OCI-LY7 (cell line): ENCODE measurements around the gene PRKN. TPM values are rescaled to one million over a fixed set of nuclear protein-coding genes. Genes with fewer than 3 reads are reported as not detected.

Source experiments
- BruUV-seq: library from RNA; stranded (reverse); fragments of 400-500 nt; replicated peaks from 2 replicates; lab custom pipeline; 2021; lab: Mats Ljungman, UMichigan
- CTCF ChIA-PET: fragments of 300-600 bp; sonication (Branson Sonifier 250); formaldehyde crosslinking; loops from one replicate; lab custom pipeline; 2022; ENCODE audit warnings: antibody characterized with exemption; ENCODE audit not compliant: unreplicated experiment; lab: Charles Lee
- POLR2A ChIA-PET: fragments of 300-600 bp; sonication (Branson Sonifier 250); formaldehyde crosslinking; loops from one replicate; lab custom pipeline; 2022; ENCODE audit warnings: antibody characterized with exemption; lab: Charles Lee
- DNase-seq: peaks from one replicate; pipeline ENCODE4 v3.0.0-alpha.2; 2015; ENCODE audit warnings: low spot score
- H2AFZ ChIP-seq: fragments of 200-600 bp; sonication (generic), shearing (Covaris generic); 2 replicates; pipeline ENCODE4 v1.6.1; 2014; ENCODE audit warnings: mild to moderate bottlenecking, antibody characterized with exemption, low read length, moderate library complexity
- H3K27ac ChIP-seq: fragments of 200-600 bp; sonication (generic); 2 replicates; pipeline ENCODE4 v1.5.1; 2014; ENCODE audit warnings: mixed run types, low read depth, mild to moderate bottlenecking, moderate library complexity, low read length, inconsistent platforms; ENCODE audit not compliant: poor library complexity, severe bottlenecking
- H3K36me3 ChIP-seq: fragments of 200-600 bp; sonication (generic); 2 replicates; pipeline ENCODE4 v1.6.1; 2014; ENCODE audit warnings: mild to moderate bottlenecking, antibody characterized with exemption, low read length, moderate library complexity, mixed read lengths; ENCODE audit not compliant: insufficient read depth
- H3K4me1 ChIP-seq: fragments of 200-600 bp; sonication (generic); 2 replicates; pipeline ENCODE4 v1.5.1; 2014; ENCODE audit warnings: mild to moderate bottlenecking, low read length; ENCODE audit not compliant: insufficient read depth, poor library complexity, severe bottlenecking
- H3K4me2 ChIP-seq: fragments of 200-600 bp; sonication (generic); 2 replicates; pipeline ENCODE4 v1.6.1; 2014; ENCODE audit warnings: mild to moderate bottlenecking, low read length
- H3K4me3 ChIP-seq: fragments of 200-600 bp; sonication (generic); 2 replicates; pipeline ENCODE4 v1.5.1; 2014; ENCODE audit warnings: mild to moderate bottlenecking, low read depth, low read length; ENCODE audit not compliant: poor library complexity, severe bottlenecking
- H3K79me2 ChIP-seq: fragments of 200-600 bp; sonication (generic); 2 replicates; pipeline ENCODE4 v1.6.1; 2016; ENCODE audit warnings: low read depth, mild to moderate bottlenecking, low read length, moderate library complexity, mixed read lengths; ENCODE audit not compliant: insufficient read depth
- H3K9me2 ChIP-seq: fragments of 200-600 bp; sonication (generic); 2 replicates; pipeline ENCODE4 v1.6.1; 2016; ENCODE audit warnings: mild to moderate bottlenecking, low read length, mixed read lengths; ENCODE audit not compliant: insufficient read depth
- H3K9me3 ChIP-seq: fragments of 200-600 bp; sonication (generic); 2 replicates; pipeline ENCODE4 v1.6.1; 2014; ENCODE audit warnings: mild to moderate bottlenecking, mixed run types, low read length, mixed read lengths
- H4K20me1 ChIP-seq: fragments of 200-600 bp; sonication (generic); 2 replicates; pipeline ENCODE4 v1.6.1; 2014; ENCODE audit warnings: mild to moderate bottlenecking, antibody characterized with exemption, low read length, moderate library complexity, mixed read lengths; ENCODE audit not compliant: insufficient read depth
- CTCF ChIP-seq: fragments of 200-600 bp; sonication (generic); conservative IDR thresholded peaks from 2 replicates; pipeline ENCODE4 v1.5.1; 2014; ENCODE audit warnings: mild to moderate bottlenecking, antibody characterized with exemption, low read length, moderate library complexity, mixed read lengths
- EZH2phosphoT487 ChIP-seq: fragments of 200-600 bp; sonication (generic); IDR thresholded peaks from 2 replicates; pipeline ENCODE4 v1.6.1; 2018; ENCODE audit warnings: low read depth, borderline replicate concordance, mild to moderate bottlenecking, mixed run types, antibody characterized with exemption, low read length, moderate library complexity, mixed read lengths
- intact Hi-C: fragments of 100-400 bp; cut with micrococcal nuclease; formaldehyde crosslinking; loops from one replicate; pipeline ENCODE4 v1.10.0; 2022; ENCODE audit not compliant: unreplicated experiment
- total RNA-seq, 2 experiments: library from RNA; depleted of rRNA in 1 of 2; stranded (reverse); fragments of >200 nt in 1 of 2; shearing (Covaris generic) in 1 of 2; gene quantifications; 2 replicates each; pipeline ENCODE4 v1.2.3, GENCODE V29; 2014 to 2022

PRKN gene
- total RNA-seq, 2 experiments from 2014 or later: 1.3 to 2.0 TPM

GRCh38 chr6:161302949-161303348 lies 1424.6 kb downstream of the PRKN start:
- H3K9me3 ChIP-seq: peaks cover 1% of the 10 kb centered on the region; the same call in 1 of the 2 replicates
- DNase-seq: no peak
- no peaks in the 10 kb centered on the region for H3K4me1 ChIP-seq
- H3K27ac ChIP-seq: no peak overlapping the region
- H3K79me2 ChIP-seq: no peaks in the 10 kb centered on the region
- H2AFZ ChIP-seq: no peak overlapping the region
- no peaks in the 10 kb centered on the region for H3K9me2 ChIP-seq
- H3K36me3 ChIP-seq: no peaks in the 10 kb centered on the region
- ChIA-PET CTCF (no interaction called here), POLR2A (interaction anchor here (0.7 kb wide), 1 partner anchor 1102 kb away, joined by 3 read pairs; no protein-coding TSS in a partner anchor)
- intact Hi-C loops: no loop called here
- no peak overlapping the region for H3K4me3 ChIP-seq
- no TSS peak for BruUV-seq
- H3K4me2 ChIP-seq: no peak overlapping the region
- TF ChIP-seq EZH2phosphoT487 (no peak), CTCF (no peak)
- no peaks in the 10 kb centered on the region for H4K20me1 ChIP-seq

GRCh38 chr6:161301338-161301737 lies 1426.2 kb downstream of the PRKN start:
- no peak overlapping the region for H3K4me3 ChIP-seq
- H3K36me3 ChIP-seq: no peaks in the 10 kb centered on the region
- no peaks in the 10 kb centered on the region for H3K9me2 ChIP-seq
- BruUV-seq: no TSS peak
- CTCF ChIA-PET: no interaction called here
- H3K27ac ChIP-seq: no peak overlapping the region
- no peak overlapping the region for H2AFZ ChIP-seq
- no peaks in the 10 kb centered on the region for H3K79me2 ChIP-seq
- POLR2A ChIA-PET: interaction anchor here (0.6 to 0.9 kb wide), 2 partner anchors 29 to 109 kb away, joined by 3 read pairs; no protein-coding TSS in a partner anchor
- intact Hi-C loops: no loop called here
- peaks cover 14% of the 10 kb centered on the region; the same call in 1 of the 2 replicates for H3K9me3 ChIP-seq
- no peaks in the 10 kb centered on the region for H3K4me1 ChIP-seq
- no peaks in the 10 kb centered on the region for H4K20me1 ChIP-seq
- no peak for DNase-seq
- TF ChIP-seq CTCF (no peak), EZH2phosphoT487 (no peak)
- no peak overlapping the region for H3K4me2 ChIP-seq

- TF ChIP-seq EZH2phosphoT487: no peak
- no peak for TF ChIP-seq CTCF
- Histone ChIP-seq H3K9me2 (no peaks in the 10 kb centered on the region), H3K4me3 (no peak overlapping the region), H3K79me2 (no peaks in the 10 kb centered on the region), H2AFZ (no peak overlapping the region), H3K4me2 (no peak overlapping the region), H3K36me3 (no peaks in the 10 kb centered on the region), H3K9me3 (peaks cover 14% of the 10 kb centered on the region; the same call in 1 of the 2 replicates), H3K4me1 (no peaks in the 10 kb centered on the region), H3K27ac (no peak overlapping the region), H4K20me1 (no peaks in the 10 kb centered on the region)
- BruUV-seq: no TSS peak
- POLR2A ChIA-PET: interaction anchor here (0.6 to 0.9 kb wide), 2 partner anchors 29 to 109 kb away, joined by 3 read pairs; no protein-coding TSS in a partner anchor
- CTCF ChIA-PET: no interaction called here
- DNase-seq: no peak
- intact Hi-C loops: no loop called here
Observed at GRCh38 chr6:161300823-161301222, 1426.7 kb downstream of the PRKN start.
